T-helper 2 cell treated with Interferon-gamma antibody and Interleukin-4, amounts not matched to agents 5 μg/mL and 100 μg/mL, for 36 hours (primary cell): ENCODE measurements around the gene MT1M.

Experiments
- DNase-seq: peaks from one replicate; pipeline ENCODE4 v3.0.0; 2021; ENCODE audit warnings: low spot score
- H3K27ac Mint-ChIP-seq: one replicate; pipeline ENCODE4 v1.8.0; 2021; ENCODE audit warnings: mild to moderate bottlenecking, mixed read lengths
- H3K27me3 Mint-ChIP-seq: one replicate; pipeline ENCODE4 v1.8.0; 2021; ENCODE audit warnings: low read depth, mixed read lengths
- H3K36me3 Mint-ChIP-seq: one replicate; pipeline ENCODE4 v1.8.0; 2021; ENCODE audit warnings: low read depth, mixed read lengths
- H3K4me1 Mint-ChIP-seq: one replicate; pipeline ENCODE4 v1.8.0; 2021; ENCODE audit warnings: low read depth, mixed read lengths
- H3K4me3 Mint-ChIP-seq: one replicate; pipeline ENCODE4 v1.8.0; 2022; ENCODE audit warnings: mild to moderate bottlenecking, moderate library complexity, mixed read lengths
- H3K9me3 Mint-ChIP-seq: one replicate; pipeline ENCODE4 v1.8.0; 2021; ENCODE audit warnings: mixed read lengths

The MT1M gene

GRCh38 chr16:56628486-56629350, 3.7 kb upstream of the MT1M start:
- Mint-ChIP-seq H3K36me3 (no peaks in the 10 kb centered on the region), H3K4me1 (peaks cover 33% of the 10 kb centered on the region), H3K4me3 (peak overlapping the region; percentile 19), H3K9me3 (no peaks in the 10 kb centered on the region), H3K27ac (no peak overlapping the region), H3K27me3 (peaks cover 35% of the 10 kb centered on the region)
- DNase-seq = no peak

- Mint-ChIP-seq H3K4me3 (no peak overlapping the region), H3K27me3 (peaks cover 43% of the 10 kb centered on the region)
These were observed 2.9 kb upstream of the MT1M start for GRCh38 chr16:56629531-56629930.

GRCh38 chr16:56630134-56630533, 2.3 kb upstream of the MT1M start:
- H3K4me3 Mint-ChIP-seq = no peak overlapping the region
- no peak overlapping the region for H3K27ac Mint-ChIP-seq
- no peak for DNase-seq
- peaks cover 31% of the 10 kb centered on the region for H3K4me1 Mint-ChIP-seq
- no peaks in the 10 kb centered on the region for H3K9me3 Mint-ChIP-seq
- peaks cover 4% of the 10 kb centered on the region for H3K36me3 Mint-ChIP-seq
- H3K27me3 Mint-ChIP-seq = peaks cover 49% of the 10 kb centered on the region

More at GRCh38 chr16:56629531-56629930, 2.9 kb upstream of the MT1M start:
- no peak for DNase-seq
- Mint-ChIP-seq H3K27ac (no peak overlapping the region), H3K4me1 (peaks cover 31% of the 10 kb centered on the region), H3K36me3 (no peaks in the 10 kb centered on the region), H3K9me3 (no peaks in the 10 kb centered on the region)

GRCh38 chr16:56631197-56631596, 1.3 kb upstream of the MT1M start:
- H3K27ac Mint-ChIP-seq = no peak overlapping the region

GRCh38 chr16:56631832-56632155, 665 bp upstream of the MT1M start:
- DNase-seq = no peak
- Mint-ChIP-seq H3K36me3 (peaks cover 4% of the 10 kb centered on the region), H3K9me3 (no peaks in the 10 kb centered on the region), H3K27me3 (peaks cover 62% of the 10 kb centered on the region), H3K4me3 (peak overlapping the region; percentile 66), H3K4me1 (peaks cover 28% of the 10 kb centered on the region), H3K27ac (no peak overlapping the region)

More at GRCh38 chr16:56631197-56631596, 1.3 kb upstream of the MT1M start:
- Mint-ChIP-seq H3K9me3 (no peaks in the 10 kb centered on the region), H3K27me3 (peaks cover 57% of the 10 kb centered on the region), H3K36me3 (peaks cover 4% of the 10 kb centered on the region), H3K4me3 (no peak overlapping the region), H3K4me1 (peaks cover 31% of the 10 kb centered on the region)
- DNase-seq = no peak

- Mint-ChIP-seq H3K27ac (no peak overlapping the region), H3K9me3 (no peaks in the 10 kb centered on the region), H3K4me1 (peaks cover 29% of the 10 kb centered on the region), H3K4me3 (peak overlapping the region; percentile 54), H3K36me3 (peaks cover 4% of the 10 kb centered on the region), H3K27me3 (peaks cover 74% of the 10 kb centered on the region)
- no peak for DNase-seq
These were observed 448 bp downstream of the MT1M start for GRCh38 chr16:56632848-56633365.

- peaks cover 77% of the 10 kb centered on the region for H3K27me3 Mint-ChIP-seq
- no peak overlapping the region for H3K27ac Mint-ChIP-seq
- H3K9me3 Mint-ChIP-seq = no peaks in the 10 kb centered on the region
- peaks cover 31% of the 10 kb centered on the region for H3K4me1 Mint-ChIP-seq
- H3K36me3 Mint-ChIP-seq = peaks cover 4% of the 10 kb centered on the region
- DNase-seq = no peak
- H3K4me3 Mint-ChIP-seq = no peak overlapping the region
These were observed 1.1 kb downstream of the MT1M start for GRCh38 chr16:56633535-56633934.

- peak overlapping the region; percentile 5 for H3K27ac Mint-ChIP-seq
- H3K4me3 Mint-ChIP-seq = peak overlapping the region; percentile 73
- no peak for DNase-seq
- no peaks in the 10 kb centered on the region for H3K9me3 Mint-ChIP-seq
- H3K27me3 Mint-ChIP-seq = peaks cover 89% of the 10 kb centered on the region
- peaks cover 31% of the 10 kb centered on the region for H3K4me1 Mint-ChIP-seq
- peaks cover 4% of the 10 kb centered on the region for H3K36me3 Mint-ChIP-seq
These were observed 2.4 kb downstream of the MT1M start for GRCh38 chr16:56634715-56635440.

- Mint-ChIP-seq H3K36me3 (peaks cover 4% of the 10 kb centered on the region), H3K4me1 (peaks cover 27% of the 10 kb centered on the region), H3K9me3 (no peaks in the 10 kb centered on the region), H3K27ac (no peak overlapping the region), H3K4me3 (peak overlapping the region; percentile 45), H3K27me3 (peaks cover 89% of the 10 kb centered on the region)
- no peak for DNase-seq
These were observed 3.0 kb downstream of the MT1M start for GRCh38 chr16:56635441-56635967.

GRCh38 chr16:56636616-56637413, 4.4 kb downstream of the MT1M start:
- peaks cover 25% of the 10 kb centered on the region for H3K4me1 Mint-ChIP-seq
- peaks cover 4% of the 10 kb centered on the region for H3K36me3 Mint-ChIP-seq
- no peaks in the 10 kb centered on the region for H3K9me3 Mint-ChIP-seq
- H3K27ac Mint-ChIP-seq = no peak overlapping the region
- H3K27me3 Mint-ChIP-seq = peaks cover 81% of the 10 kb centered on the region
- H3K4me3 Mint-ChIP-seq = no peak overlapping the region
- DNase-seq = no peak

GRCh38 chr16:56637814-56638750, 5.6 kb downstream of the MT1M start, which contains the start of gene MT1A:
TSS of gene MT1A (plus strand) at chr16:56638666. CDS start at chr16:56638739, 73 bp downstream.
- peaks cover 28% of the 10 kb centered on the region for H3K4me1 Mint-ChIP-seq
- no peak within 1 kb of the TSS for H3K27ac Mint-ChIP-seq

GRCh38 chr16:56639045-56639444, 6.6 kb downstream of the MT1M start:
- DNase-seq = no peak
- Mint-ChIP-seq H3K9me3 (no peaks in the 10 kb centered on the region), H3K36me3 (peaks cover 4% of the 10 kb centered on the region), H3K4me3 (no peak overlapping the region), H3K4me1 (peaks cover 35% of the 10 kb centered on the region), H3K27ac (no peak overlapping the region), H3K27me3 (peaks cover 70% of the 10 kb centered on the region)

More at GRCh38 chr16:56637814-56638750, 5.6 kb downstream of the MT1M start, which contains the start of gene MT1A:
- H3K36me3 Mint-ChIP-seq = peaks cover 4% of the 10 kb centered on the region
- peak within 1 kb of the TSS; percentile 76 for H3K4me3 Mint-ChIP-seq
- DNase-seq = peak; percentile 45
- H3K9me3 Mint-ChIP-seq = no peaks in the 10 kb centered on the region
- H3K27me3 Mint-ChIP-seq = peaks cover 79% of the 10 kb centered on the region
